ENCODE measurements around the gene HDAC3. TPM values are rescaled to one million over a fixed set of nuclear protein-coding genes. Genes with fewer than 3 reads are reported as not detected.

Gene HDAC3
- total RNA-seq, 2 donors from 2014 or later: 36.6 to 44.0 TPM

GRCh38 chr5:141639357-141640050 lies 2.9 kb upstream of the HDAC3 start:
- Histone ChIP-seq H3K4me1 (peaks cover 13% of the 10 kb centered on the region), H3K27me3 (no peaks in the 10 kb centered on the region), H3K27ac (no peak overlapping the region), H3K4me3 (no peak overlapping the region), H3K9me3 (no peaks in the 10 kb centered on the region), H3K36me3 (no peaks in the 10 kb centered on the region), H3K9ac (ENCODE audit: low read depth in 2 of 2, low read length in 2 of 2) (no peak overlapping the region)
- intact Hi-C loops (cut with DNase I): no loop called here
- no peak for DNase-seq
- no peak for TF ChIP-seq CTCF (IDR thresholded peaks at IDR 0.05)

DNA sequence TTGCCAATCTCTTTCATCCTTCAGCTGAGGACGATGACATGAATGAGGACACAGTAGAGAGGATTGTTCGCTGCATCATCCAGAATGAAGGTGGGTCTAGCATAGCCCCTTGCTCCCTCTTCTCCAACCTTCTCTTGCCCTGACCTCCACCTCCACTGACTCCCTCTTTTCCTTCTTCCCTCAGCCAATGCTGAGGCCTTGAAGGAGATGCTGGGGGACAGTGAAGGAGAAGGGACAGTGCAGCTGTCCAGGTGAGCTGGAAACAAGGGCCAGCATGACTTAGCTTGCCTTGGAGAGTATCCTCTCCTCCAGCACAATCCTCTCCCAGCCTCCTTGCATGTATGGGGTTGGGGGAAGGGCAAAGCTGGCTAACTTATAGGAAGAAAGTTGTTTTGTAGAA lies 2.1 kb upstream of the HDAC3 start:
- DNase-seq: no peak
- Histone ChIP-seq H3K36me3 (no peaks in the 10 kb centered on the region), H3K27ac (no peak overlapping the region), H3K4me1 (peaks cover 13% of the 10 kb centered on the region), H3K27me3 (no peaks in the 10 kb centered on the region), H3K4me3 (no peak overlapping the region), H3K9me3 (no peaks in the 10 kb centered on the region), H3K9ac (ENCODE audit: low read depth in 2 of 2, low read length in 2 of 2) (no peak overlapping the region)
- TF ChIP-seq CTCF (IDR thresholded peaks at IDR 0.05): no peak
- intact Hi-C loops (cut with DNase I): no loop called here

GRCh38 chr5:141637767-141638419 lies 1.2 kb upstream of the HDAC3 start:
- H3K27ac ChIP-seq: no peak overlapping the region
- DNase-seq: peak; percentile 70
- peak; percentile 18 for TF ChIP-seq CTCF (IDR thresholded peaks at IDR 0.05)

DNA sequence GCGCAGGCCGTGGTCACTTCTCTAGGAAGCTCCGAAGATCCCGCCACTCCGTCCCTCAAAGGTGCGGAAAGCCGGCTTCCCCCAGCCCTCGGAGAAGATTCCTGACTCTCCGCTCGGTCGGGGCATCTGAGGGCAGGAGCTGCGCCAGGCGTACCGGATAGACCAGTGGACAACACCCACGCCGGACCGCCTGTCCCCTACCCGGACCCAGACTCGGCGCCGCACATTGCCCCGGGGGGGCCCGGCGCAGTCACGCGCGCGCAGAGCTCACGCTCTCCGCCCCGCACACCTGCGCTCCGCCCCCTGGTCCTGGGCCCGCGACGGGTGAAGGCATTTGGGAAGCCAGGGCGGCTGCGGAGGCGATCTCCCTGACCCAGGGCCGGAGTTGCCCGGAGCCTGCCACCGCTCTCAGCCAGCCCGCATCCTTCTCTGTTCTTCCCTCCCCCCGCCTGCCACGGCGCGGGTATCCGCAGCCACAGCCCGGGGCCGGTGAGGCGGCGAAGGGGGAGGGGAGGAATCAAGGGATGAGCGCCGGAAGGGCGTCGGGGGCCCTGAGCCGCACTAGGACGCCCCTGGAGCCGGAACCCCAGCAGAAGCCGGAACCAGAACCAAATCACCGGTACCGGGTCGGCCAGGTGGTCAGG lies 596 bp upstream of the HDAC3 start:
- TF ChIP-seq CTCF (IDR thresholded peaks at IDR 0.05): no peak
- peak; percentile 55 for DNase-seq
- H3K4me1 ChIP-seq: peaks cover 13% of the 10 kb centered on the region
- H3K4me3 ChIP-seq: peak overlapping the region; percentile 78
- H3K9ac ChIP-seq (ENCODE audit: low read depth in 2 of 2, low read length in 2 of 2): peak overlapping the region; percentile 72 to 95
- H3K36me3 ChIP-seq: no peaks in the 10 kb centered on the region
- intact Hi-C loops (cut with DNase I): no loop called here
- H3K9me3 ChIP-seq: no peaks in the 10 kb centered on the region
- peak overlapping the region; percentile 58 for H3K27ac ChIP-seq
- no peaks in the 10 kb centered on the region for H3K27me3 ChIP-seq

More at GRCh38 chr5:141637767-141638419, 1.2 kb upstream of the HDAC3 start:
- H3K4me1 ChIP-seq: peaks cover 13% of the 10 kb centered on the region
- no peaks in the 10 kb centered on the region for H3K36me3 ChIP-seq
- intact Hi-C loops (cut with DNase I): no loop called here
- no peaks in the 10 kb centered on the region for H3K9me3 ChIP-seq
- H3K4me3 ChIP-seq: peak overlapping the region; percentile 78
- H3K9ac ChIP-seq (ENCODE audit: low read depth in 2 of 2, low read length in 2 of 2): peak overlapping the region; percentile 72 to 95
- H3K27me3 ChIP-seq: no peaks in the 10 kb centered on the region

DNA sequence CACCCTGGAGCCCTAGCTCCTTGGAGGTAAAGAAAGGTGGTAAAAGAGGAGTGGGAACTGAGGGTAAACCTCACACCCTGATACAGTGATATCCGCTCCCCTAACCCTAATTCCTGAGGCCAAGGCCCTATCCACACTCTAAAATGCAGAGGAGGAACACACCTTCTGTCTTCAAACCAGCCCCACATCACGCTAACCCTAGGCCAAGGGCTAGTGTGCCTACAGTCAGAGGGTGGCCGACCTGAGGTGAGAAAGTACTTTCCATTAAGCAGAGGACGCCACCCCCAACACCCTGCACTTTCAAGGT lies 590 bp downstream of the HDAC3 start:
- intact Hi-C loops (cut with DNase I): no loop called here
- H3K4me1 ChIP-seq: peaks cover 13% of the 10 kb centered on the region

More for the DNA sequence above, 590 bp downstream of the HDAC3 start:
- no peak for TF ChIP-seq CTCF (IDR thresholded peaks at IDR 0.05)
- Histone ChIP-seq H3K9ac (ENCODE audit: low read depth in 2 of 2, low read length in 2 of 2) (peak overlapping the region; percentile 93 to 95), H3K27me3 (no peaks in the 10 kb centered on the region), H3K4me3 (peak overlapping the region; percentile 78), H3K9me3 (no peaks in the 10 kb centered on the region), H3K36me3 (no peaks in the 10 kb centered on the region), H3K27ac (peak overlapping the region; percentile 58)
- DNase-seq: no peak

Measured in colonic mucosa (tissue), 4 donors.